NK-92 treated with Interleukin-12 subunit alpha and Interleukin-12 subunit beta, amount 100 ng/mL, for 24 hours (cell line): ENCODE measurements around the gene IFNA6.
A peak's percentile ranks its signal among the peaks of the same experiment; 100 is the strongest.
"Not testable (repeated sequence)": the region's sequence is repeated elsewhere in the genome, so short reads cannot be mapped to it uniquely, and the experiment has no call there.

ENCODE experiments used
- DNase-seq: peaks from one replicate; lab custom pipeline; 2025; lab: John Stamatoyannopoulos, UW

Gene IFNA6

DNA sequence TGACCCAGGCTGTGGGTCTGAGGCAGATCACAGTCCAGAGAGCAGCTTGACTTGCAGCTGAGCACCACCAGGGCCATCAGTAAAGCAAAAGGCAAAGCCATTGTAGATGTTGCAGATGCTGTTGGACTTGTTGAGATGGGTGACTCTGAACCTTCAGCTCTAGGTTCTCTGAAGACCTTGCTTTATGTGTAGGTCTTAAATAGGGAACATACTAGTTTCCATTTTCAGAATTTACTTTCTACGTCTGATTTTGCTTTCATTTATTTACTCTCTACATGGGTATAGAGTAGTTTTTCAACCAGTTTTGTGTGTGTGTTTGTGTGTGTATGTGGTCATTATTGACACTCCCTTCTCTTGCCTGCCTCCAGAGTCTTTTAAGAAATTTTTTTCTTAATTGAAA lies at the start of gene IFNA6:
Gene IFNA6 (minus strand): TSS at position 101 of the 400 bp plus-strand sequence. CDS start 0 bp downstream, at position 101.
- no peak for DNase-seq

DNA sequence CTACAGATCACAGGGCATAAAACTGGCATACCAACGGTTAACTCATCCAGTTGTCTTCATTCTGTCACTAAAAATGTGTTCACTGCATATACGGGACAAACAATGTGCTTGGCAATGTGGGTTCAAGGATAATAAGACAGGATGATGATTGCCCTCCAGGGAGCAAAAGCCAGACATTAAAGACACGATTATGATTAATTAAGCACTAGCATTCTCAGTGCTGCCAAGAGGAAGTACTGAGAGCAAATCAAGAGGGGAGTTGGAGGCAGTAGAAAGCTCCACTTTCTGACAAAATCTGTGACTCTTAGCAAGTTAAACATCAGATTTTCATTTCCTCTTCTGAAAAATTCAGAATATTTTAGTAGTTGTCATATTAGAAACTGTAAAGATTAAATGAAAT lies 49.3 kb upstream of the IFNA6 start:
- no peak for DNase-seq

DNA sequence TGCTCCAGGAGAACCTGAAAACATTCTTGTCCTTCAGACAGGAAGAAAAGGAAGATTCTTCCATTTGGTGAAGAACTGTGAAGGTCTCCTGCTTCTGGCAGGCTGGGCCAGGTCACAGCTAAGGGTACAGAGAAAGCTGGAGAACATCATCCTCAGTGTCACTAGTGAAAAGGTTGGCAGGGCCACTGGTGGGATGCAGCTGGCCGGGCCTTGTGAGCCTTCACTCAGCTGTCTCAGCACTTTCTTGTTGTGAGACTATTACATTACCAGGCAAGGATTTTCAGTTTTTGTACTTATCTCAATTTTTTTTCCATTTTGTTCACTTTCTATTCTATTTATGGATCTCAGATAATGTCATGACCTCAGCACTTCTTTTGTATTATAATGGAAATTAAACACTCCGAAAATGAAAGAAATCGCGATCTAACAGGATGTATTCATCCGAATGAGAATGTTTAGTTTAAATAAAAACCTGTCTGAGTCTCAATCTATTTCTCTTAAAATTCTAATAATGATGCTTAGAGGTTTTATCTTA lies 48.3 kb upstream of the IFNA6 start:
- no peak for DNase-seq

DNA sequence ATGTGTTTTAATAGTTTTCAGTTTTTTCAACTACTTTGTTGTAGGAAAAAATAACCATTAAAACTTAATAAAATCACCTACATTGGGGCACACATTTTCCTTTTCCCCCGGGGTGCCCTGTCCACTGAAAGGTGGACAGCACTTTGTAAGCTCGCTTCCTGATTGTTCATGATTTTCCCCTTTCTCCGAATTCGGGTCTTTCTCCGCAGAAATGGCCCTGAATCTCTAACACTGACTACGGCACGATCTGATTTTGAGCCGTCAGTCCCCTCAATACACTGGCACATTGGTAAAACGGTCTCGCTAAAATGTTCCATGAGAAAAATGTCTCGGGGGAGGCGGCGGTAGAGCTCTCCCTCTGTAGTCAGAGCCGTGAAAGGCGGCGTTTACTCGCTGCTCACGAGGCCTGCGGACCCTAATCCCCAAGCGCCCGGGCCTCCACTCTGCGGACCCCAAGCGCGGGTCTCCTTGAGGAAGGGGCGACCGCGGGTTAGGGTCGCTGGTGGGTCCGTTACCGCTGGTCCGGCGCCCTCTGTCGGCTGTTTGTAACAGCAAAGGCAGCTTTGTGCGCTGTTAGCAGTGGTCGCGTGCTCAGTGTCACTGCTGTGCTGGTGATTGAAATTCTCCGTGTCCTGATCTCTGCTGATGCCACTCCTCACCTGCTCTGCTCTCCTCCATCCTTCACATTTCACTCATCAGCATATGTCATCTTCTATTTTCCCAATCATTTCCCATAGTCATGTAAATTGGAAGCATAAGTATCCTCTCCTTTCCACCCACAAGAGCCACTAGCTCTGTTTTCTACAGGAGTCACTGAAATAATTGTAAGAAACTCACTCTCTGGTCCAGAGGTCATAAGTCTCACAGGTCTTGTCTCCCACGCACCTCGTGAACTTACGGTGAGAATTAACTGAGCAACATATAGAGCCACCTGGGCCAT lies 45.4 kb upstream of the IFNA6 start:
- peak; percentile 32 for DNase-seq

DNA sequence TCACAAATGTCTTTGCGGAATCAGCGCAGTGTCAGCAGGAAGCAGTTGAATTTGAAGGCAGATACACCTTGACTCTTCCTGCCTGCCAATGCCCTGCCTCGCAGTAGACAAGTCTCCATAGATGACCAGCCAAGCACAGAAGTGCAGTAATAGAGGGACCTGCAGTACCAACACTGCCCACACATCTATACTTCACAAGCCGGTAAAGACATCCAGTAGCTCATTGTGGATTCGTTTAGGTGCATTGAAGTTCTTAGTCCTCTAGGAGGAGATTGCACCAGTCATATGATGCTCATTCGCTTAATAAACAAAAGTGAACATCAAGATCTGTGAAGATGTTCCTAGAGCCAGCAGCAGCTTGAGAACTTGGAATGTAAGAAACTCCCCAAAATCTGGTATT lies 41.6 kb upstream of the IFNA6 start:
- DNase-seq: no peak

DNA sequence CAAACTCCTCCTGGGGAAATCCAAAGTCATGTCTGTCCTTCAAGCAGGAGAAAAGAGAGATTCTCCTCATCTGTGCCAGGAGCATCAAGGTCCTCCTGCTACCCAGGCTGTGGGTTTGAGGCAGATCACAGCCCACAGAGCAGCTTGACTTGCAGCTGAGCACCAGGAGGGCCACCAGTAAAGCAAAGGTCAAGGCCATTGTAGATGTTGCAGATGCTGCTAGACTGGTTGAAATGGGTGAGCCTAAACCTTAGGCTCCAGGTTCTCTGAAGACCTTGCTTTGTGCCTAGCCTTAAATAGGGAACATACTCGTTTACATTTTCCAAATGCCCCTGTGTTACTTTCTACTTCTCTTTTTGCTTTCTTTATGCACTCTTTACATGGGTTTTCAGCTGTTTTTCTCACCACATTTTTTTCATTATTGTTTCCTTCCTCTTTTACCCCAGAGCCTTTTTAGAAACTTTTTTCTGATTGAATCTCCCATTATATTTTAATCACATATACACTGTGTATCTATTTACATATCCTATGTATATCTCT lies 34.5 kb upstream of the IFNA6 start, which contains the start of gene IFNA2:
Gene IFNA2 (minus strand): TSS at position 268 of the 540 bp plus-strand sequence. CDS start 69 bp downstream, at position 199.
- DNase-seq: no peak

DNA sequence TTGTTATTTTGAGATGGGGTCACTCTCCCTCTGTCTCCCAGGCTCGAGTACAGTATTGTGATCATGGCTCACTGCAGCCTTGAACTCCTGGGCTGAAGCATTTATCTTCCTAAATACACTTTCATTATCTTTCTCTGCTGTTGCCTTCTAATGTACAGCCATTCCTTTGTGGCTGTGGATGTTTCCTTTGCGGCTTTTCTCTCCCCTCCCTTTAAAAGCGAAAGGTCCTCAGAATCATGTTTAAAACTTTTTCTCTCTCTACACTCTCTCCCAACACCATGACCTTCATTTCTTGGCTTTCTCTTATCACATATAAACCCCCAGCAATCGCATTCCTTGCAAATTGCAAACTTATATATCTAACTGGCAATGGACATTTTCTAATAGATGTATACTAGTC lies 32.9 kb upstream of the IFNA6 start:
- no peak for DNase-seq

DNA sequence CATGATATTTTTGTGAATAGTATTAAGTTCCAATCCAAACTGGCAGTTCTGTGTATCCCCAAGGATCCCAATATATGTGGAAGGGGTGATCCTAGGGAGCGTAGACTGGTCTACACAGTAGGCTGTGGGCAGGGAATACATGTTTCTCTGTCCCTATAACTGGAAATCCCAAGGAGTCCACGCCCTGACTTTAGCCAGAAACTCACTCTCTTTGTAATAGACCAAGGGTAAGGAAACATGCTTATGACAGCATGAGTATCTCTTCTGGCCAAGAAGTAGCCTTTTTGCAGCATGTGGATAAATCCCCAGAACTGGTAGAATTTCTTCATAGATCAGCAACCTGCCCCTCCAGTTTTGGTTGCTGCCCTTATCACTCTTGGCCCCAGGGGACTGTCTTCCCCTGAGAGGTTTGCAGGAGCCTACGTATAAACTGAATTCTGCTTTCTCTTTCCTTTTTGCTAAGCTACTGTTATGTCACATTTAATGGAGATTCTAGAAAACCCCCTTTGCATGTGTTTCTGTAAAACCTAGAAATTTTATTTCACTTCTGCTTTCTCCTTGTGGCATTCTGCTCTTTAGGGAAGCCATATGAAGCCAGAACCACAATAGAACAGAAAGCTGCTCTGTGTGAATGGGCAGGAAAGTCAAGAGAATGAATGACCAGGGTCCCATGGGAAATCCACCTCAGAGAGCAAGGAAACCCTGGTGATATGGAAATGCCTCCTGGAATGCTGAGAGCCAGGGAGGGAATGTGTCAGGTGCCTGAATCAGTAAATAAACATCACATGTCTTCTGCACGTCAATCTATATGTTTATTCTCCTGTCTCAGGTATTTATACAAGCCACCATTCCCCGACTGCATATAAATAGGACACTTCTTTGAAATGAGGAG lies 31.0 kb upstream of the IFNA6 start:
- DNase-seq: no peak

DNA sequence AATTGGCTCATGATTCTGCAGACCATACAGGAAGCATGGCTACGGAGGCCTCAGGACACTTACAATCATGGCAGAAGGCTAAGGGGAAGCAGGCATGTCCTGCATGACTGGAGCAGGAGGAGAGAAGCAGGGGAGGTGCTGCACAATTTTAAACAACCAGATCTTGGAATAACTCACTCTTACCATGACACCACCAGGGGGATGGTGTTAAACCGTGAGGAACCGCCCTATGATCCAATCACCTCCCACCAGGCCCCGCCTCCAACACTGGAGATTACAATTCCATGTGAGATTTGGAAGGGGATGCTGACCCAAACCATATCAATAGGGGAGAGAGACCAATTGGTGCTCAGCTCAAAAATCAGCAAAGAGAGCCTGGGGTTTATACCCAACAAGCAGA lies 20.8 kb upstream of the IFNA6 start:
- DNase-seq: not testable (repeated sequence)

DNA sequence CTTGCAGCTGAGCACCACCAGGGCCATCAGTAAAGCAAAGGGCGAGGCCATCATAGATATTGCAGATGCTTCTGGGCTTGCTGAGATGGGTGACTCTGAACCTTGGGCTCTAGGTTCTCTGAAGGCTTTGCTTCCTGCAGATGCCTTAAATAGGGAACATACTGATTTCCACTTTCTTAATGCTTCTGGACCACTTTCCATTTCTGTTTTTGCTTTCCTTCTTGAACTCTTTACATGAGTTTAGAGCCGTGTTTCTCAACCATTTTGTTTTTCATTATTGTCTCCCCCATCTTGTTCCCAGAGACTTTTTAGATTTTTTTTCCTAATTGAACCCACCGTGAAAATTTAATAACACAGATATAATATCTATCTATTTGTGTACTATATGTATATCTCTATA lies 17.3 kb upstream of the IFNA6 start, which contains the start of gene IFNA13:
Gene IFNA13 (minus strand): TSS at position 101 of the 400 bp plus-strand sequence. CDS start 47 bp downstream, at position 54.
- no peak for DNase-seq

DNA sequence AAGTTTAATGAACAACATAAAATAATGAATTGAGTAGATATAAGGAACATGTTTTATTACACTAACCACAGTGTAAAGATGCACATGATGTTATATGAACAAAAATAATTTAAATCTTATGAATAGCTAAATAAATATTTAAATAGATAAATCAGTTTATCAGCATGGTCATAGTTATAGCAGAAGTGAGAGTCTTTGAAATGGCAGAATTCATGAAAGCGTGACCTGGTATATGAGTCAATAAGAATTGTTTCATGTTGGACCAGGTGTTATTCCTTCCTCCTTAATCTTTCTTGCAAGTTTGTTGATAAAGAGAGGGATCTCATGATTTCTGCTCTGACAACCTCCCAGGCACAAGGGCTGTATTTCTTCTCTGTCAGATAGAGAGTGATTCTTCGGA lies 16.5 kb upstream of the IFNA6 start:
- not testable (repeated sequence) for DNase-seq

DNA sequence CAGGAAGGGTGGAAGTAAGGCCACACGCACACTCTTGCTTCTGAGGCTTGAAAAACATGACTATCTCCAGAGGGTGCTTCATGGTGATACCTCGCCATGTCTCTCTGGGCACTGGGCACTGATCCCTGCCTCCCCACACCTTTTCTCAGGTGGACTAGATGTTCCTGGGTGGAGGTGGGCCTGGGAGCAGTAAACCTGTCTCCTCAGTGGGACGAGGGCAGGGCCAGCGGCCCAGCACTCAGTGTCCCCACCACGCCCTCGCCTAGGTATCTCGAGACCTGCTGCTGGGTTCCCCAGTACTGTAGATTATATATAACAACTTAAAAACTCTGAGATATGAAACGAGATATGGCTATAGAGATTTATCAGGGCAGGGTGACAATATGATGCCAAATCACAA lies 11.6 kb upstream of the IFNA6 start:
- no peak for DNase-seq

DNA sequence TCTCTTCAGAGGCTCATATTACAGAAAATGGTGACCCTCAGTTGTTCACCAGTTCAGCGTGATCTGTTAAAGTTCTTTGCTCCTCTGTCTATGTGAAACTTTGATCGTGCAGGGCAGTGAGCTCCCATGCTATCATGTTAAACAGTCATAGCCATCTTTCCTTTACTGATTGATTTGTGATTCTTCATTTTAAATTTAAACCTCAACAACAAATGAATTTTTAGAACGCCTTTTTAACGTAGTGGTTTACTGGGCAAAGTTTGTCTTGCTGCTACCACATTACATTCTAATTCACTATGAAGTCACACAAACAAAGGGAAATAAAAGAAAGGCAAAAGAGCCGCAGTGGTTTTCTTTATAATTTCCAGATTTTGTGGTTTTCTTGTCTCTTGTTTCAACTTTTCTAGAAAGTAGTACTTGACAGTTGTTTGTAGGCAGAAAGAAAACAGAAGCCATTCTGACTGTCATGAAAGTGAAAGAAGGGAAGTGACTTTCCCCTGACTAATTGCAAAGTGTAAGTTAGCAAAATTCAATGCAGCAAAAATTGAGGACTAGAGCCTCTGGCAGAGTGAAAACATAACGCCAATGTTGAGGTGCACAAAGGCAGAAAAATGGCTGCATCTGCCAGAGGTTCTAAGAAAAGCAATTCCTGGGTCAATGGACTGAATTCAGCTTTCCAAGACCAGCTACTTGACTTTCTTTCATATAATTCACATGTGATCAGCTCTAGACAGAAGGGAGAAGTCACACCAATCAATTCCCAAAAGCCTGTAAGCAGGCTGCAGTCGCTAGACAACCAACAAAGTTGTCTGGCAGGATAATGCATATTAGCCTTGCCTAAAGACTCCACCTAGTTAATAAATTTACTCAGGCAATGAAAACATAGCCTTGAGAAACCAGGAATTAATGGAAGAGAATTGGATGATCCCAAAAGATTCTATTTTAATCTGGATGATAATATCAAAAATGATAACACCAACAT lies 7.1 kb upstream of the IFNA6 start:
- DNase-seq: no peak

DNA sequence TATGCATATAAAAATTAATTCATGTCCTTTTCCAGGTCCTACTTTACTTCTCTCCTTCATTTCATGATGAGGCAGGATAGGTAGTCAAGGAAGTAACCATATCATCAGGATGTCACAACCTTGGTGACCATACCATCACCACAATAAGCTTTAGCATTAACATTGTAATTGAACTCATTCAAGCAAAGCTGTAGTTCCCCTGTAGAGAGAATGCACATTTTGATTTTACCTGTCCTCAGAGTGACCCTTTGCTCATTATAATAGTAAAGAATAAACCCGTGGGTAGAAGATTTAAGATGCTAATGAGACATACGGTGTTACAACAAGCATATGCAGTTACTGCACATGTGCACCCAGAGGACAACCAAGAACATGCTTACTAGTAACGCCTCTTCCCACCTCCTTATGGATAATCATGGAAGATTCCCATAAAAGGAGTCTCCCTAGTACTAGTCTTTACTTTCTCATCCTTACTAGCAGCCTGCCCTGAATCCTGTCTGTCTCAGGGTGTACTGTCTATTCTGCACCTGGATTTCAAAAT lies 2.2 kb downstream of the IFNA6 start:
- no peak for DNase-seq

DNA sequence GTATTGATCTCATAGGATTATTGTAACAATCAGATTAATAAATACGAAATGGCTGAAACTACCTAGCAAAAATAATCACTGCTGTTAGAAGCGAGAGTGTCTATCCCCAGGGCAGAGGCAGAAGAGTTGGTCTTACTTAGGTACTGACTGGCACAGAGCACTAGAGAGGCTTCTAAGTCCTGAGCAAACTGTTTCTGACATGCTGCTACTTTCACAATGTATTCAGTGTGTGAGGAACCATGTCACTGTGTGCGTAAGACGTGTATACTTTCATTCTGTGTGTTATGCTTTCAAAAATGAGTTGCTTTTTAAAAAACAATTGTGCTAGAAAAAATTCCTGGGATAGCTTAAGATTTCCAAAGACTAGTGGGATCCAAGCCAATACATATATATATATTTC lies 10.0 kb downstream of the IFNA6 start:
- no peak for DNase-seq

DNA sequence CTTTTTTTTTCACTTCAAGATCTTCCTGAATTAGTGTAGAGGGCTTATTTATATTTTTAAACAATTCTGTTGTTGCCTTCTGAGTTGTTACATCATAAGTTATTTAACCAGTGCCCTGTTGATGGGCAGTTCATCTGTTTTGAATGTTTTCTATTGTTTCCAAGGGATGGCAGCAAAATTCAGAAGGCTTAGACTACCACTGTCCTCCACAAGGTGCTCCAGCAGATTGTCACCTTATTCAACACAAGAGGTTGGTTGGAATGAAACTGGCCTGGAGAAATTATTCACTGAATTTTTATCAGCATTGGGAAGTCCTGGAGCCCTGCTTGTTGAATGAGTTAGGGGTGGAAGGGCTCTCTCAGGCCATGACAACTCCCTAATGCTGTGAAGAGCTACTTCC lies 14.2 kb downstream of the IFNA6 start:
- no peak for DNase-seq

DNA sequence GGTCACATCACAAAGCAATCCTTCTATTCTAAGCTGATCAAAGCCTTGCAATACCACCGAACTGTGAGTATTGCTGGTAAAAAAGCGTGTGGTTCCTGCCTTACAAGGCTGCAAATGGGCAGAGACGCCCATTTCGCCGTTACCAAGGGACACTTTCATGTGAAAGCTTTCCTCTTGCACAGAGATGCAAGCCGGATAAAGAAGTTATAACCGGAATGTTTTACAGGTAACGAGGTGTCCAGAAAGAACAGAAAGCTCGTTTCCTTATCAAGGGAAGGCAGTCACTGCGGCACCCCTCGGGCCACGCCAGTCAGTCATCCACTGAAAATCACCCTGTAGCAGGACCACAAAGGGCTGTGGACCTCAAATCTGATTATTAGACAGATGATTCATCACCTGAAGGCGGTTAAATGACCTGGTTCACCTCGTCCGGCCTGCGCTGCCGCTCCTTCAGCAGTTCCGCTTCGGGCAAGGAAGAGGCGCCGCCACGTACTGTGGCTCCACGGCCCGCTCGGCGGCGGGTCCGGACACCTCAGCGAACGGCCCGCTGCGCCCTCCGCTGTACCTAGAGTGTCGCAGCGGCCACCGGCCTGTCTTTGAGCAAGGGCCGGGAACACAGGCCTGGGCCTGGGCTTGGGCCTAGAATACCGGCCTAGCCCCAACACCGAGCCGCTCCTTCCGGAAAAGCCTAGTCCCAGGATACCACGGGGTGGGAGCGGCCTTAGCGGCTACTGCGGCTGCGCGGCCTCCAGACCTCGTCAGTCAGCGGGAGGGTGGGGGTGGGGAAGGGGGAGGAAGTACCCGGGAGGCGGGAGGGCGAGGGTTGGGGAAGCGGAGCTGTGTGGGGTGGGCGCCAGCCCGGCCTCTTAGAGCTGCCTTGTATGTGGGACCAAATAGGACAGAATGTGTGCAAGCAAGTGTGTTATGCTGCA lies 15.7 kb downstream of the IFNA6 start, which contains the start of gene KLHL9:
Gene KLHL9 (minus strand): TSS at position 704 of the 932 bp plus-strand sequence. CDS start 545 bp downstream, at position 159.
- peak; percentile 91 for DNase-seq

DNA sequence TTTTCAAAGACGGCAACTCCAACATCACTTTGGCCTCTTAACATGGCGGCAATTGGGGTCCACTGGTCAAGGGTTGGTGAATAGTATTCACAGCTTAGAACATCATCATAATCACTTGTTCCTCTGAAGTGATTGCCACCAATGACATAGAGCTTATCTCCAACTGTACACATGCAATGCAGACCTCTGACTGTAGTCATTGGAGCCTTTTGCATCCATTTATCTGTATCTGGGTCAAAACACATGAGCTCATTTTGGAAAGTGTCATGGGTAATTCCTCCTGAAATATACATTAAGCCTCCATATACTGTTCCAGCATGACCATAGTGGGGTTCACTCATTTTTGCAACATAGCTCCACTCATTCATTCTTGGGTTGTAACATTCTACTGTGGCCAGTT lies 17.5 kb downstream of the IFNA6 start:
- no peak for DNase-seq
